Renal cortical epithelial cell (primary cell): Measurements from ENCODE around the gene TSC22D3. TPM values are rescaled to one million over a fixed set of nuclear protein-coding genes. Genes with fewer than 3 reads are reported as not detected.
"Not testable (repeated sequence)": the region's sequence is repeated elsewhere in the genome, so short reads cannot be mapped to it uniquely, and the experiment has no call there.

Experiments used
- DNase-seq: peaks from one replicate; pipeline ENCODE4 v3.0.0-alpha.2; 2011; ENCODE audit warnings: low read depth
- total RNA-seq: library from RNA; depleted of rRNA; stranded (reverse); fragments of >200 nt; gene quantifications from 2 replicates; pipeline ENCODE4 v1.2.3, GENCODE V29; 2014

TSC22D3 gene
- total RNA-seq: 31.8 and 82.6 TPM in 2 replicates

DNA sequence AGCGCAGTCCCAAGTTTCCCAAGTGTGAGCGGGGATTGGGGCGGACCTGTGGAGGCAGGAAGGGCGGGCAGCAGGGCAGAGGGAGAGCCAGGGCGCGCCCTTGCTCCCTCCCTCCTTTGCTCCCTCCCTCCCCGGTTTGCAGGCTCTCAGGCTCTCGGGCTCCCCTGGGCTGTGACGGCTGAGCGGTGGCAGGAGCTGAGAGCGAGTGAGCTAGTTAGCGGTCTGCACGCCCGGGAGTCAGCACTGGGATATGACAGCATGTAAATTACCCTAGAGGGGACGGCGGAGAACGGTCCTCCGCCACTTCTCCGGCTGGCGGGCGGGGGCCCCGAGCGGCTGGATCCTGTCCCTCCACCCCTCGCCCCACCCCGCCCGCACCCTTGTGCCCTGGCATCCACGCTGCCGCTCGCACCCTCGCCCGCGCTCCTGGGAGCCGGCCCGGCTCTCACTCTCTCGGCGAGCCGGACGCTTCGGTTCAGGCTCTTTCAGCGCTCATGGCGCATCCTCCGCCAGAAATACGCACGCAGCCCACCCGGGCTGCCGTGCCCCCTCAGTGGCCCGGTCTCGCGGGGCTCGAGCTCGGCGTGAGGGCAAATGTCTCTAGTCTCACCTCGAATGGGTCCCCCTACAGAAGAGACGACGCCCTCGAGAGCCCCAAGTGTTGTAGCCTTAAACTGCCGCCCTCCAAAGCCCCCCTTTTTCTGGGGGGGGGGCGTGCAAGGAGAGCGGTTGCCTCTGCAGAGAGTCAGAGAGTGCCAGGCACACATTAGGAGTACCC, at the start of gene TSC22D3:
TSS of gene TSC22D3 (minus strand) at position 54 of the 778 bp plus-strand sequence. CDS start 368 bp downstream, outside the sequence.
- DNase-seq: peak; percentile 60

DNA sequence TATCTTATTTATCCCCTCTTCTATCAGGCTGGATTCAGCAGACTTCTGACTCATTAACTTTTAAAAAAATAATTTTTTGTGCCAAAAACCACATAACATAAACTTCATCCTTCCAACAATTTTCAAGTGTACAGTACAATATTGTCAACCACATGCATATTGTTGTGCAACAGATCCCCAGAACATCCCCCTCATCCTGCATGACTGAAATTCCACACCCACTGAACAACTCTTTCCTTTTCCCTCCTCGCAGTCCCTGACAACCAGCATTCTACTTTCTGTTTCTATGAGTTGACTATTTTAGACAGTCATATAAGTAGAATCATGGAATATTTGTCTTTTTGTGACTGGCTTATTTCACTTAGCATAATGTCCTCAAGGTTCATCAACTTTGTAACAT, 47.9 kb upstream of the TSC22D3 start:
- DNase-seq: peak; percentile 21

DNA sequence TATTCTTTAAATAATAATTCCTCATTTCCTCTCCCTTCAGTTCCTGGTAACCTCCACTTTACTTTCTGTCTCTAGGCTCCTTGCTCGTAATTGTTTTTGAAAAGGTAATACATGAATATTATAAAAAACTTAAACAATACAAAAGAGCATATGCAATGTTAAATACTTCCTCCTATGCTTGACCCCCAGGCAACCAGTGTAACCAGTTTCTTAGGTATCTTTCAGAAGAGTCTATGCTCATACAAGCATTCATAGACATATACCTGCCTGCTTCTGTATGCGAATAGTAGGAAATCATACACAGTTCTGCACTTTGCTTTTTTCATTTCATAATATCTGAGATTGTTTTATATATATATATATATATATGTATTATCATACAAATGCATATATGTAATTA, 47.5 kb upstream of the TSC22D3 start:
- DNase-seq: no peak

DNA sequence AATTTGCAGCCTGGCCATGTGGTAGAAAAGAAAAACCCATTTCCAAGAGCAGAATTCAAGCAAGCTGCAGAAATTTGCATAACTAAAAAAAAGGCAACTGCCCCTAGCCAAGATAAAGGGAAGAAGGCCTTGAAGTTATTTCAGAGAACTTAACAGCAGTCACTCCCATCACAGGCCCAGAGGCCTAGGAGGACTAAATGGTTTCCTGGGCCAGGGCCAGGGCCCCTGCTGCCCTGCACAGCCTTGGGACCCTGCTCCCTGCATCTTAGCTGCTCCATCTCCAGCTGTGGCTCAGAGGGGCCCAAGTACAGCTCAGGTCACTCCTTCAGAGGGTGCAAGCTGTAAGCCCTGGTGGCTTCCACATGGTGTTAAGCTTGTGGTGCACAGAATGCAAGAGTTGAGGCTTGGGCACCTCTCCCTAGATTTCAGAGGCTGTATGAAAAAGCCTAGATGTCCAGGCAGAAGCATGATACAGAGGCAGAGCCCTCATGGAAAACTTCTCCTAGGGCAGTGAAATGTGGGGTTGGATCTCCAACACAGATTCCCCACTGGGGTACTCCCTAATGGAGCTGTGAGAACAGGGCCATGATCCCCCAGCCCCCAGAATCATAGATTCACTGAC, 43.4 kb upstream of the TSC22D3 start:
- DNase-seq: no peak

- not testable (repeated sequence) for DNase-seq
These were observed 34.5 kb upstream of the TSC22D3 start for GRCh38 chrX:107810053-107810452.

DNA sequence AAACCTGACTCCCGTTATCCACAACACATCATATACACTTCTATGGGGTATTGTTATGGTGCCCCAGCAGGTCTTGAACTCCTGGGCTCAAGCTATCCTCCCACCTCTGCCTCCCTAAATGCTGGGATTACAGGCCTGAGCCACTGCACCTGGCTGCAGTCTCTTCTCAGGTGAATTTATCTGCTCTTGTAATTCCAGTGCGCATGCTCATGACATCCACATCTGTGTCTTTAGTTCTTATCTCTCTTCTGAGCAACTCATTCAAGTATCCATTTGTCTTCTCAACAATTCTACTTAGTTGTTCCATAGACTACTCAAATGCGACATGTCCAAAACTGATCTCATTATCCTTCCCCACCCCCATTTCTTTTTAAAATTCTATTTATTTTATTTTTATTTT, 29.6 kb upstream of the TSC22D3 start:
- DNase-seq: no peak

GRCh38 chrX:107804427-107804826, 28.8 kb upstream of the TSC22D3 start:
- no peak for DNase-seq

DNA sequence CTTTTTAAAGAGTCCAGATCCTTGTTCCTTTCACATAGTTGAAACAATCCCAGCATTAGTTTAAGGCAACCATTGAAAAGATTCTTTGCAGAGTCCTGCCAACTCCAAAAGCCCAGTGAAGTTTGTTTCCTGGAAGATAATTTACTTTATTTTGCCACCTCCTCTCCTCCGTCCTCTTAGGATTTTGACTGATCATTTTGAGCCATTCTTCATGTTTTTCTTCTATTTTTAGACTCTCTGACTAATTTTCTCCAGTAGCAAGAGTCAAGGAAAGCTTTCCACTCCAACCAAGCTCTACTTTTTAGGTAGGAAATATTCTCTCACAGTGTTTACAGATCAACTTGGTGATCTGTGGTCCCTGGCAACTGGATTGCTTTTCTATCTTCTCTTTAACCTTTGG, 12.2 kb upstream of the TSC22D3 start:
- no peak for DNase-seq

DNA sequence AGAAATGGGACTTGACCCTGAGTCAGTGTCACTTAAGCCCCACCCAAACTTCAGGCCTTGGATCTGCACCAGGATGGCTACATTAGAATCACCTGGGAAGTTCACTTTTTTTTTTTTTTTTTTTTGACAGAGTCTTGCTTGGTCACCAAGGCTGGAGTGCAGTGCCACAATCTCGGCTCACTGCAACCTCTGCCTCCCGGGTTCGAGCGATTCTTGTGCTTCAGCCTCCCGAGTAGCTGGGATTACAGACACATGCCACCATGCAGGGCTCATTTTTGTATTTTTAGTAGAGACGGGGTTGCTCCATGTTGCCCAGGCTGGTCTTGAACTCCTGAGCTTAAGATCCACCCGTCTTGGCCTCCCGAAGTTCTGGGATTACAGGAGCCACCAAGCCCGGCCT, 4.9 kb upstream of the TSC22D3 start:
- DNase-seq: no peak

- no peak for DNase-seq
These were observed 1.9 kb upstream of the TSC22D3 start, which contains the start of gene NCBP2L for GRCh38 chrX:107777536-107777832. Gene NCBP2L (plus strand): TSS chrX:107777733. CDS start chrX:107794221, 16,488 bp downstream.

- peak; percentile 88 for DNase-seq
These were observed 1.3 kb upstream of the TSC22D3 start for GRCh38 chrX:107776649-107777535.

- no peak for DNase-seq
These were observed 420 bp downstream of the TSC22D3 start for GRCh38 chrX:107775000-107775733.

GRCh38 chrX:107773906-107774435, 1.6 kb downstream of the TSC22D3 start:
- DNase-seq: no peak

- DNase-seq: no peak
These were observed 2.4 kb downstream of the TSC22D3 start for GRCh38 chrX:107773206-107773605.

DNA sequence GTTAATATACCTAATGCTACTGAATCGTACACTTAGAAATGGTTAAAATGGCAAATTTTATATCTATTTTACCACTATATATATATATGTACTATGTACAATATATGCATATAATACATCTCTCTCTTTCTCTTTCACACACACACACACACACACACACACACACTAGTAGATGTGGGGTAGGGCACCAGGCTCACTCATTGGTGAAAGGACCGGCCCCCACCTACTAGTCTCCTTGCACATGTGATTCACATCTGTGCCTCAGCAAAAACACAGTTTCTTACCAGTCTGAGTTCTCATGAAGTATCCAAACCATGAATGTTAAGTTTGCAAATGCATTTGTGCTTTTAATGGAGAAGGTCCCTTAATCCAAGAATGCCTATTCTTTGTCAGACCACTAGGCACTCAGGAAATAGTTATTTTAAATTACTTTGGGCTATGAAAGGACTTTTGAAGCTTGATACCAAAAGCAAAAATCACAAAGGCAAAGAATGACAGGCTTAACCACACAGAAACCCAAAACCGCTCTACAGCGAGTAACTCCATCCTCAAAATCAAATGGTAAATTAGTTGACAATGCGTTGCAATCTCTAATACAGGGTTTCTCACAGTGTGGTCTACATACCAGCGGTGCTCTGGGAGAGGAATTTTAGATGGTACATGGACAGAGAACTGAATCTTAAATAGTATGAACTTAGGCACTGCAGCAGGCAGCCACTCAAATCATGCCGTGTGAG, 5.8 kb downstream of the TSC22D3 start:
- no peak for DNase-seq

- no peak for DNase-seq
These were observed 7.5 kb downstream of the TSC22D3 start for GRCh38 chrX:107768051-107768450.

GRCh38 chrX:107766470-107767150, 9.0 kb downstream of the TSC22D3 start:
- DNase-seq: peak; percentile 80

DNA sequence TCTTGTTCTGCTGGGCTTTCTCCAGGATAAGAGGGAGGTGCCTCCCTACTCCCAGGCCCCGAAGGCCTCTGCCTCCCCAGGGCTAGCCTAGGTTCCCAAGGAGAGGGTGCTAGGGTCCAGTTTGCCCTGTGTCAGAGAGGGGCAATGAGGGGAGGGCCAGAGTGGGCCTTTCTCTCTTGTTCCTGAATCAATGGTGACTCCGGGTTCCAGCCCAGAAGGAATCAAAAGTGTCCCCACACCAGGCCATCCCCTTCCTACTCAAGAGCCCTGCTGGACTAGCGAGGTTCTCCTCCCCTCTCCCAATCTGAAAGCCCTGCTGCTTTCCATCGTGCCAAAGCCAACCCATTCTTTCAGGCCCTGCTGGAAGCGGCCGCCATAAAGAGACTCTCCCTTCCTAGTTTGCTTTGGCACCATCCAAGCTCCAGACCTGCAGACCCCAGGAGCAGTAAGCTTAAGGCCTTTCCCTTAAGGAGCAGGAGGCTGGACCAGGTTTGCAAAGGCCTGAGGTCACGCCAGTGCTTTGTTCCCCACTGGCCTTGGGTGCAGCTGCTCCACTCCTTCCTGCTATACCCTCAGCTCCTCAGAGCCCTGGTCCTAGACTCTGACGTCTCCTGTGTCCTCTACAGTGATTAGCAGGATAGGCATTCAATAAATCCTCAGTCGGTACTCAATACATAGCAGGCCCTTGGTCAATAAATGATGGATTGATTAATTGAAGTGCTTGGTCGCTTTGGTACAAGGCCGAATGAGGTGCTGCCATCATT, 10.6 kb downstream of the TSC22D3 start:
- no peak for DNase-seq

DNA sequence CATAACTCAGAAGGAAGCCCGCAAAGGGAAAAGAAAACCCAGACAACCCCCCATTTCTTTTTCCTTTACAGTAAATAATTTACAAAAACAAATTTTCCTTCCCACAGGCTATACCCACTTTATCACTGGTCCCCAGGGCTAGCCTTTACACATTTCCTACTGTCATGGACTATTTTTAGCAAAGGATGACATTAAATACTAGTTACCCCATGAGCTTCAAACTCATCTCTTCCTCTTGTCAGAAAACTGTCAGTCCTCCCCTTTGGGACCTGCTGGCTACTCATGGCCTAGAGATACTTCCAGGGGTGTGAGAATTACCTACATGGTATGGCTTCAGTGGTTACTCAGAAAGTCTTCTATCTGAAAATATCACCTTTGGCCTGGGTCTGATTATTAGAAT, 11.9 kb downstream of the TSC22D3 start:
- DNase-seq: no peak
